ENCODE data around the gene GNAQ. TPM values are rescaled to one million over a fixed set of nuclear protein-coding genes. Genes with fewer than 3 reads are reported as not detected.
"Not testable (repeated sequence)": the region's sequence is repeated elsewhere in the genome, so short reads cannot be mapped to it uniquely, and the experiment has no call there.

GNAQ gene
- total RNA-seq, 1 donor from 2014 or later = 35.4 TPM

DNA sequence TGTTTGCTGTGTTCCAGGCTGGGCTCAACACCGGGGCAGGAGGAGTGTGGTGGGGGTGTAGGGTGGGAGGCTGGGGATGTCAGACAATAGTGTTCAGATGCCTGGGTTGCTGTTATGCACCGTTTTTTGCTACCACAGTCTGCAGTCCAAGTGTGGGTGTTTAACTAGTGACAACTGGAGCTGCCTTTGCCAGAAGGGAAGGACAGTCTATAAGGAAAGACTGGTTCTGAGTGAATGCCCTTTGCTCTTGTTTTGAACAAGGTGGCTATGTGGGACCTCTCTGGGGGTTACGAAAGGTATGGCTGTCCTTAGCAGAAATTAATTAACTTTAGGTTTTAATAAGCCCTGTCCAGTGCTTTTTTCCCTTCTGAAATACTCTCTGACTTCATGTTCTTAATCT is 265.0 kb downstream of the GNAQ start:
- TF ChIP-seq, protein P1, sequence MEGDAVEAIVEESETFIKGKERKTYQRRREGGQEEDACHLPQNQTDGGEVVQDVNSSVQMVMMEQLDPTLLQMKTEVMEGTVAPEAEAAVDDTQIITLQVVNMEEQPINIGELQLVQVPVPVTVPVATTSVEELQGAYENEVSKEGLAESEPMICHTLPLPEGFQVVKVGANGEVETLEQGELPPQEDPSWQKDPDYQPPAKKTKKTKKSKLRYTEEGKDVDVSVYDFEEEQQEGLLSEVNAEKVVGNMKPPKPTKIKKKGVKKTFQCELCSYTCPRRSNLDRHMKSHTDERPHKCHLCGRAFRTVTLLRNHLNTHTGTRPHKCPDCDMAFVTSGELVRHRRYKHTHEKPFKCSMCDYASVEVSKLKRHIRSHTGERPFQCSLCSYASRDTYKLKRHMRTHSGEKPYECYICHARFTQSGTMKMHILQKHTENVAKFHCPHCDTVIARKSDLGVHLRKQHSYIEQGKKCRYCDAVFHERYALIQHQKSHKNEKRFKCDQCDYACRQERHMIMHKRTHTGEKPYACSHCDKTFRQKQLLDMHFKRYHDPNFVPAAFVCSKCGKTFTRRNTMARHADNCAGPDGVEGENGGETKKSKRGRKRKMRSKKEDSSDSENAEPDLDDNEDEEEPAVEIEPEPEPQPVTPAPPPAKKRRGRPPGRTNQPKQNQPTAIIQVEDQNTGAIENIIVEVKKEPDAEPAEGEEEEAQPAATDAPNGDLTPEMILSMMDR (IDR thresholded peaks at IDR 0.05; ENCODE audit: insufficient read depth, low read length, poor library complexity, severe bottlenecking) = no peak
- H3K36me3 ChIP-seq (ENCODE audit: control insufficient read depth, insufficient read depth, low read length) = no peaks in the 10 kb centered on the region

DNA sequence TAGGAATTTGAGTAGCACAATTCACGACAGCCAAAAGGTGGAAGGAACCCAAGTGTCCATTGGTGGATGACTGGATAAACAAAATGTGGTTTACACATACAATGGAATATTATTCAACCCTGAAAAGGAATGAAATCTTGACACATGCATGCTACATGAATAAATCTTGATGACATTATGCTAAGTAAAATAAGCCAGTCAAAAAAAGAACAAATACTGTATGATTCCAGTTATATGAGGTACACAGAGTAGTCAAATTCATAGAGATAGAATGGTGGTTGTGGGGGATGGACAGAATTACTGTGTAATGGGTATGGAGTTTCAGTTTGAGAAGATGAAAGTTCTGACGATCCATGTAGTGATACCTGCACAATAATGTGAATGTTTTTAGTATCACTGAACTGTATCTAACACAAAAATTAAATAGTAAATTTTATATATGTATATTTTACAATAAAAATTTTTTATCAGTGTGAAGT is 265.8 kb downstream of the GNAQ start:
- Histone ChIP-seq H3K36me3 (ENCODE audit: control insufficient read depth, insufficient read depth, low read length) (no peaks in the 10 kb centered on the region), H3K4me3 (ENCODE audit: low read depth, low read length) (no peak overlapping the region), H3K27me3 (ENCODE audit: control insufficient read depth, insufficient read depth, low read length) (no peaks in the 10 kb centered on the region)
- no peak for DNase-seq (ENCODE audit: low read depth)
- TF ChIP-seq, protein P1 (IDR thresholded peaks at IDR 0.05; ENCODE audit: insufficient read depth, low read length, poor library complexity, severe bottlenecking) = no peak

More for the DNA sequence above, 265.0 kb downstream of the GNAQ start:
- Histone ChIP-seq H3K4me3 (ENCODE audit: low read depth, low read length) (no peak overlapping the region), H3K27me3 (ENCODE audit: control insufficient read depth, insufficient read depth, low read length) (no peaks in the 10 kb centered on the region)
- no peak for DNase-seq (ENCODE audit: low read depth)

DNA sequence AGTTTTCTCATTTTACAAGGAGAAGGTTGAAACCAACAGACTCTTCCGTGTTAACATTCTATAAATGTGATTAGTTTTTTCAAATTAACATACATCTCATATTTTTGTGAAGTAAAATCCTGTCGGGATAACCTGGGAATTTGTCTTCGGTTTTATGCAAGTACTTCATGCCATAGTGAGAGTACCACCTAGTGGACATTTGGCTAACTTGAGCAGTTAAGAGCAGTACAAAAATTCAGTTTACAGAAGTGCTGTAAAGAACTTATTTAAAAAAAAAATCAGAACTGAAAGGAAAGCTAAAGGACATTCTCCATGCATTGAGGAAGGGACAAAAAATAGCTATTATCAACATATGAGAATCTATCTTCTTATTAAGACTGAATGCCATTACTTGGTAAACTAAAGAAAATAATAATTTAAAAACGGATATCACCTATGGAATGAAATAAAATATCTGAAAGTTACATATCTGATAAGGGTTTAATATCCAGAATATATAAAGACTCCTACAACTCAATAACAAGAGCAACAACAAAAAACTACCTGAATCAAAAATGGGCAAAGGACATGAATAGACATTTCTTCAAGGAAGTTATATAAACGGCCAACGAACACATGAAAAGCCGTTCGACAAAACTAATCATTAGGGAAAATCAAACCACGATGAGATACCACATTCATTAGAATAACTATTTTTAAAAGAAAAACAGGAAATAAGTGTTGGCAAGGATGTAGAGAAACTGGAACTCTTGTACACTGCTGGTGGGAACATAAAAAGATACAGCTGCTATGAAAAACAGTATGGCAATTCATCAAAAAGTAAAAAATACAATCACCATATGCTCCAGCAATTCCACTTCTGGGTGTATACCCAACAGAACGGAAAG is 266.5 kb downstream of the GNAQ start:
- Histone ChIP-seq H3K4me3 (ENCODE audit: low read depth, low read length) (no peak overlapping the region), H3K36me3 (ENCODE audit: control insufficient read depth, insufficient read depth, low read length) (no peaks in the 10 kb centered on the region), H3K27me3 (ENCODE audit: control insufficient read depth, insufficient read depth, low read length) (no peaks in the 10 kb centered on the region)
- no peak for DNase-seq (ENCODE audit: low read depth)
- TF ChIP-seq, protein P1 (IDR thresholded peaks at IDR 0.05; ENCODE audit: insufficient read depth, low read length, poor library complexity, severe bottlenecking) = peak; percentile 52

DNA sequence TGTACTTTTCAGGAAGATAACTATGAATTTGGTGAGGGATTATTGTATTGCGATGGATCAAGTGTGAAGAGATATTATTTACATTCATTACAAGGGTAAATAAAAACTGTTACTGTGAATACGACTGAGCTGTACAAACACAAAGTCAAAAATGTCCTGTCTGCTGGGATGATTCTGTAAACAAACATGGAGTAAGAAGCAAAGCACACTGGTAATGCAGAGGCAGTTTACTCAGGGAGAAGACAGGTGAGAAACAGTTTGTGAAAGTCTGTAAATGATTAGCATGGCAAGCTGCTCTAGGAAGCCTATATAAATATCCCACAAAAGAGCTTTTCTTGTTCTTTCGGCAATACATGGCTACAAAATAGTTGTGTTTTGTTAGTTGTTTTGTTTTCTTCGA is 268.0 kb downstream of the GNAQ start:
- Histone ChIP-seq H3K27me3 (ENCODE audit: control insufficient read depth, insufficient read depth, low read length) (no peaks in the 10 kb centered on the region), H3K36me3 (ENCODE audit: control insufficient read depth, insufficient read depth, low read length) (no peaks in the 10 kb centered on the region), H3K4me3 (ENCODE audit: low read depth, low read length) (no peak overlapping the region)
- DNase-seq (ENCODE audit: low read depth) = no peak
- TF ChIP-seq, protein P1 (IDR thresholded peaks at IDR 0.05; ENCODE audit: insufficient read depth, low read length, poor library complexity, severe bottlenecking) = no peak

DNA sequence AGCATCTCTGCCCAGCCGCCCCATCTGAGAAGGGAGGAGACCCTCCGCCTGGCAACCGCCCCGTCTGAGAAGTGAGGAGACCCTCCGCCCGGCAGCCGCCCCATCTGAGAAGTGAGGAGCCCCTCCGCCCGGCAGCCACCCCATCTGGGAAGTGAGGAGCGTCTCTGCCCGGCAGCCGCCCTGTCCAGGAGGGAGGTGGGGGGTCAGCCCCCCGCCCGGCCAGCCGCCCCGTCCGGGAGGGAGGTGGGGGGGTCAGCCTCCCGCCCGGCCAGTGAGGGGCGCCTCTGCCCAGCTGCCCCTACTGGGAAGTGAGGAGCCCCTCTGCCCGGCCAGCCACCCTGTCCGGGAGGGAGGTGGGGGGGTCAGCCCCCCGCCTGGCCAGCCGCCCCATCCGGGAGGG is 270.7 kb downstream of the GNAQ start:
- H3K4me3 ChIP-seq (ENCODE audit: low read depth, low read length); DNase-seq (ENCODE audit: low read depth); H3K36me3 ChIP-seq (ENCODE audit: control insufficient read depth, insufficient read depth, low read length); H3K27me3 ChIP-seq (ENCODE audit: control insufficient read depth, insufficient read depth, low read length): not testable (repeated sequence)

DNA sequence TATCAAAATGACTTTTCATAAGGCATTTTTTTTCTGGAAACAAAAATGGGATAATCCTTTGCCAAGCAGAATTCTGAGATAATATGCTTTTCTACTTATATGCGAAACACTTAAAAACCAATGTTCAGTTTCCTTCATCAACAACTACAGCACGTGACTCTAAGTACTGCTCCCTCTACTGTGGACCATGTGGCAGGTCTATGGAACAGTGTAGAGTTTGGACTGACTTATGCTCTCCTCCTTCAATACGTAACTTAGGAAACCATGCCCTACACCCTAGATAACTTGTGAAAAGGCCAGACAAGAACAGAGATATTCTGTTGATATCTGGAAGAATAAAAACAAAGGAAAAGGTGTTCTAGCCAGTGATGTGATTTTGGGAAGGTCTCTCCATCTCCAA is 272.2 kb downstream of the GNAQ start:
- TF ChIP-seq, protein P1 (IDR thresholded peaks at IDR 0.05; ENCODE audit: insufficient read depth, low read length, poor library complexity, severe bottlenecking) = no peak
- Histone ChIP-seq H3K27me3 (ENCODE audit: control insufficient read depth, insufficient read depth, low read length) (no peaks in the 10 kb centered on the region), H3K36me3 (ENCODE audit: control insufficient read depth, insufficient read depth, low read length) (no peaks in the 10 kb centered on the region), H3K4me3 (ENCODE audit: low read depth, low read length) (no peak overlapping the region)
- DNase-seq (ENCODE audit: low read depth) = no peak

All from kidney epithelial cell (primary cell).